HG03432 (cell line): ENCODE measurements around the gene SMAP1.

Source experiments
- ATAC-seq: cut with Tn5 transposase; IDR thresholded peaks from one replicate; pipeline ENCODE4 v1.9.1; 2021; ENCODE audit warnings: mild to moderate bottlenecking, moderate library complexity; ENCODE audit not compliant: unreplicated experiment

SMAP1 gene

DNA sequence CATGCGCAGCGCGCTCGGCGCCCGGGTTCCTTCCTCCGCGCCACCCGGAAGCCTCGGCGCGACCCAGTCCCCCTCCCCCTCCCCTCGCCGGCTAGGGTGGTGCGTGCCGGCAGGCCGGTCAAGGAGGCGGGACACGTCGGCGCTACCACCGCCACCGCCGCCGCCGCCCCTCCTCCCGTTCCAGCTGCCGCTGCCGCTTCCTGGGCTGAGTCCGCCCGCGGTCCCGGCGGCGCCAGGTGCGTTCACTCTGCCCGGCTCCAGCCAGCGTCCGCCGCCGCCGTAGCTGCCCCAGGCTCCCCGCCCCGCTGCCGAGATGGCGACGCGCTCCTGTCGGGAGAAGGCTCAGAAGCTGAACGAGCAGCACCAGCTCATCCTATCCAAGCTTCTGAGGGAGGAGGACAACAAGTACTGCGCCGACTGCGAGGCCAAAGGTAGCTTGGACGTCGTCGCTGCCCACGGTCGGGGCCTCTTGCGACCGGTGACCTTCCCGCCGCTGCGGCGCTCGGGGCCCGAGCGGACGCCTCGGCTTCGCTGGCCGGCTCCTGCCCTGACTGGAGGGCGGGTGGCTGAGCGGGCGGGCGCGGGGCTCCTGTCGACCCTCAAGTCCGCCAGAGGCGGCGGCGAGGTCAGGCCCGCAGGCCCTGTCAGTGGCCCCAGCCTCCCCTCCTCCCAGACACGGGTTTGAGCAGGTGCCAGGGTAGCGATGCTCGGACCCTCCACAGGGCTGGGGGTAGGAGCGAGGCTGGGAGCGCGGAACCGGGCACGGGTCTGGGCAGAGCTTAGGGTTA, at the start of gene SMAP1:
SMAP1 (plus strand) TSS at position 173 of the 788 bp plus-strand sequence; CDS start at position 314, 141 bp downstream.
- peak; percentile 95 for ATAC-seq

- no peak for ATAC-seq
Measured at GRCh38 chr6:70620746-70621145, 46.9 kb upstream of the SMAP1 start.

DNA sequence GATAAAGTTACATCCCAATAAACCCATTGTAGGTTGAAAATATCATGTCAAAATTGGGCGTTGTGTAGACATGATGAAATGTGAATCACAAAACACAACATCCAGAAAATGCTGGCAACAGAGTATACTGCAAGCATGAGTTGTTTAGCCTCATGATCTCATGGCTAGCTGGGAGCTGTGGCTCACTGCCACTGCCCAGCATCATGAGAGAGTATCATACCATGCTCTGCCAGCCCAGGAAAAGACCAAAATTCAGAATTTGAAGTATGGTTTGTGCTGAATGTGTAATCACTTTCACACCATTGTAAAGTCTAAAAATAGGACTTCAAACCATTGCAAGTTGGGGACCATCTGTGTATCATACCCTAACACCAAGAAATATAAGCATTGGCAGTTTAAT, 45.2 kb upstream of the SMAP1 start:
- ATAC-seq, result no peak

DNA sequence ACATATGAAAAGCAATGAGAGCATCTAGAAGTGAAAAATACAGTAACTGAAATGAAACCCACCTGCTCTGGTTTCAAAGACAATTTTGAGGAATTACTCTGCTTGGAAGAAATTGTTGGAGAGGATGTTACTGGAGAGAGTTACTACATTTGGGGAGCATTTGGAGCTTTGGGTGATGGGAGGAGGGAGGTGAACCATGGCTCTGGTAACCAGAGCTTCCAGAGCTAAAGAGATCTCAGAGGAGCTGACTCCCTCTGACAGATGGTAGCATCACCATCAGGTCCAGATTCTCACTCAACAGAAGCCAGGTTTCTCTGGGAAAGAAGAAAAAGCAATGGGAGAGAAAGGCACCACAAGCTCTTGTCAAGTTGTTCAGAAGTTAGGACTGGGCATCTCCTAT, 42.2 kb upstream of the SMAP1 start:
- no peak for ATAC-seq

DNA sequence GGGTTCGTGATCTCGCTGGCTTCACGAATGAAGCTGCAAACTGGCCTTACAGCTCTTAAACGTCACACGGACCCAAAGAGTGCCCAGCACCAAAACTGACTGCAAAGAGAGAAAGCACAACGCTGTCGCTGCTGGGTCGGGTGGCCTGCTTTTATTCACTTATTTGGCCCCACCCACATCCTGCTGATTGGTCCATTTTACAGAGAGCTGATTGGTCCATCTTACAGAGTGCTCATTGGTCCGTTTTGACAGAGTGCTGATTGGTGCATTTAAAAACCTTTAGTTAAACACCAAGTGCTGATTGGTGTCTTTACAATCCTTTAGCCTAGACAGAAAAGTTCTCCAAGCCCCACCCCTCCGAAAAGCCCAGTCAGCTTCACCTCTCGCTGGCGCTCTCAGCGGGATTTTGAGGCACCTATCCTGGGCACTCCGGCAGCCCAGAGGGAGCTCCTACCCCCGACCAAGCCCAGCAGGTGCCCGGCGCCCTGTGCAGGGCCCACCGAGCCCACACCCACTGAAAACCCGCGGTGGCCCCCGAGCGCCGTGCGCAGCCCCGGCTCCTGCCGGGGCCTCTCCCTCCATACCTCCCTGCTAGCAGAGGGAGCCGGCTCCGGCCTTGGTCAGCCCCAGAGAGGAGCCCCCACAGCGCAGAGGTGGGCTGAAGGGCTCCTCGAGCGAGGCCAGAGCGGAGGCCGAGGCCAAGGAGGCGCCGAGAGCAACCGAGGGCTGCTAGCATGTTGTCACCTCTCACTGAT, 40.0 kb upstream of the SMAP1 start:
- no peak for ATAC-seq

DNA sequence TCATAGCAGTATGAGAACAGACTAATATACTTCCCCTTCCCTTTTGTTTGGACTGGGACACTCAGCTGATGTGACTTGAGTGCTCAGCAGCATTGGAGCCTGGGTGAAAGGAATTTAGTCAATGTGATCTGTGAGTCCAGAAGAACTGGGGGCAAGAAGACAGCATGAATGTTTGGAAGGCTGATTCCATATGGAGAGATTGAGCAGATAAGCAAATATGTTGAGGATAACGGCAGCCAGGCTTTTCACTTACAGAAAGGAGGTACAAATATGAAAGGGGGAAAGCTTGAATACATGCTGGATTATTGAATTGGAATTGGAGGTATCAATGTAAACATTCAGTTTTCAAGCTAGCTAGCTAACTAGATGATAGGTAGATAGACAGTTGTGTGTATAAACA, 37.8 kb upstream of the SMAP1 start:
- ATAC-seq, result no peak

DNA sequence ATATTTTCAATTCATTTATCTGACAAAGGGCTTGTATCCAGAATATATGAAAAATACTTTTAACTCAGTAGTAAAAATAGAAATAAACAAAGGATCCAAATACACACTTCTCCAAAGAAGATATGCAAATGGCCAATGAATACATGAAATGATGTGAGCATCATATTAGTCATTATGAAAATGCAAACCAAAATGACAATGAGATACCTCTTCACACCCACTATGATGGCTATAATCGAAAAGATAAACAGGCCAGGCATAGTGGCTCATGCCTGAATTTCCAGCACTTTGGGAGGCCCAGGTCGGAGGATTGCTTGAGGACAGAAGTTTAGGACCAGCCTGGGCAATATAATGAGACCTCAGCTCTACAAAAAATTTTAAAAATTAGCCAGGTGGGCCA, 33.8 kb upstream of the SMAP1 start:
- no peak for ATAC-seq

GRCh38 chr6:70636596-70636995, 31.1 kb upstream of the SMAP1 start:
- no peak for ATAC-seq

- no peak for ATAC-seq
Measured at GRCh38 chr6:70638468-70638867, 29.2 kb upstream of the SMAP1 start.

GRCh38 chr6:70651326-70651905, 16.3 kb upstream of the SMAP1 start:
- ATAC-seq, result peak; percentile 84

DNA sequence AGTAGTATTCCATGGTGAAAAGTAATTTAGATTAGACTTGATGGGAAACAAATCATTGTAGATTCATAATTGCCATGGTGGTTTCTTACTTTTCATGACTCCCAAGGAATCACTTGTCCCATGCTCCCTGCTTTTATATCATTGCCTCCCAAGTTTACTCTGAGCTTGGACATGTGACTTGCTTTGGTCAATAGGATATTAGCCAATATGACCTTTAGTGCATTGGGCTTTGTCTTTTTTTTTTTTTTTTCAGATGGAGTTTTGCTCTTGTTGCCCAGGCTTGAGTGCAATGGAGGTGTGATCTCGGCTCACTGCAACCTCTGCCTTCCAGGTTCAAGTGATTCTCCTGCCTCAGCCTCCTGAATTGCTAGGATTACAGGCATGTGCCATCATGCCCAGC, 15.5 kb upstream of the SMAP1 start:
- no peak for ATAC-seq

DNA sequence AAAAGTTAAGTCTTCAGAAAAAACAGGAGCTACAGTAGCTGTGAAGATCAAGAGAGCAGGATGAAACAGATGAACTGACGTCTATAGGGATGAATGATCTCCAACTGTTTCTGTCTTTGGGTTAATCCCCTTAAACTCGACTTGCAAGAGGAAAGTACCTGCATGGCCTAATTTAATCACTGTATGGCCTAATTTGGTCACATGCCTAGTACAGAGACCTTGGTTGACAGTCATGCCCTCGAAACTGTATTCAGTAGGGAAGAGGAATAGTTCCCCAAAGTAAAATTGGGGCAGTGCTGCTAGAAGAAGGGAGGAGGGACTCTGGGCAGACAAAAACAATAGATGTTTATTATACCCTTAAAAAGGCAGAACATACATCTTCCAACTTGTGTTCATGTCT, 10.0 kb upstream of the SMAP1 start:
- ATAC-seq, result peak; percentile 78

DNA sequence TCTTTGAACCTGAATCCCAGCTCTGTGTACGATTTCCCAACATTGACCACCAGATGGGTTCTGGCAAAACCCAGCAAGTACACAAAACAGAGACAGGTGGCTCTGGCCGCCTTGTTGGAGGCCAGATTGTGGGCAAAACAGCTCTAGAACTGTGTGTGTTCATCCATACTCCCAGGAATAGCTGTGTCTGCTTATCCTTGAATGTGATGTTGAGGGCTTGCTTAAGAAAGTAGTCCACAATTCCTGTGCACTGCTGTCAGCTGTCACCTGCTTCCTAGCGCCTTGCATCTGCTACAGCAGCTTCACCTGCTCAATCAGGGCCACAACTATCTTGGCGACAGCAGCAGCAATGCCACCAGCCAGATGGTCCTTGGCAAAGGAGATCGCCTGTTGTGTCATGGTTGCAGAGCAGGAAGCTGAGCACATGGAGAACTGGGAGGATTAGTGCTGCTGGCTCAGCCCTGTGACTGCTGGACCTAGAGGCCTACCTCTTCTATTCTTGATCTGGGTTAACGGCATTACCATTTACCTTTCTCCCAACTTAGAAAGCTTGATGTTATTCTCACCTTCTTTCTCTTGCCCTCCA, 3.7 kb upstream of the SMAP1 start:
- no peak for ATAC-seq

GRCh38 chr6:70666706-70667105, 977 bp upstream of the SMAP1 start:
- ATAC-seq, result no peak

DNA sequence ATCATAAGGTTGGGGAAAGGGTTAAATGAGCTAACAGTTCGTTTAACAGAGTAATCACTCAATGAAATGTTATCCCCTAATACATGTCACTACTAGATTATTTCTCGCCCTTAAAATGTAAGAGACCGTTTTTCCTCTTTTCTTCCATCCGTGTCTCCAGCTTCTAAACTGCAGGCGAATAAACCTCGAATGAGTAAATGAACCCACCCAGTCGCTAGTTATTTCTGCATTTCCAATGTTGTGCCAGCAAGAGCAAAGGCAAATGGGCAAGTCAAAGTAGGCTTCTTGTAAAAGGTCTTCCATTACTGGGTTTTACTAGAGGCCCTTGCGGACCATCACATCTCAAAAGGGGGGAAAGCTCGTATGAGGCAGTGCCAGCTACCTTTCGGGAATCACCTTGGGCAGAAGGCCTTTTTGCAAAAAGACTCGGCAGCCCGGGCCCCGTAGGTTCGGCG, 400 bp upstream of the SMAP1 start:
- no peak for ATAC-seq

GRCh38 chr6:70668499-70668812, 773 bp downstream of the SMAP1 start:
- ATAC-seq, result no peak

DNA sequence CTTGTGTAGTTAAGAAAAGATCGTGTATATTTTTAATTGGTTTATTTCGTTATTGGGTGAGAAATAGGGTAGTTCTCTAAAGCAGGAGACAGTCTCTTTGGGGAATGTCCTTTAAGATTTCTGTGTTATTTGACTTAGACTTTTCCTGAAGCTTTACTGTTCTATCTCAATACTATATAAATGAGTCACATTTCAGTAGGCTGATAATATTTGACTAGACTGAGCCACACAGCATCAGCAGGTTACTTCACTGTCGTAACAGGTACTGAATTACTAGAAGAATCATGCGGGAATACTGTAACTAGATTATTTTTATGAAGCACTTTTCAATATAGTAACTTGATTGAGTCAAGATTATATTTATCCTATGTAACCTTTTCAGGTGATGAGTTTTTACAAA, 1.4 kb downstream of the SMAP1 start:
- ATAC-seq, result no peak

- ATAC-seq, result no peak
Measured at GRCh38 chr6:70672549-70672948, 4.9 kb downstream of the SMAP1 start.

DNA sequence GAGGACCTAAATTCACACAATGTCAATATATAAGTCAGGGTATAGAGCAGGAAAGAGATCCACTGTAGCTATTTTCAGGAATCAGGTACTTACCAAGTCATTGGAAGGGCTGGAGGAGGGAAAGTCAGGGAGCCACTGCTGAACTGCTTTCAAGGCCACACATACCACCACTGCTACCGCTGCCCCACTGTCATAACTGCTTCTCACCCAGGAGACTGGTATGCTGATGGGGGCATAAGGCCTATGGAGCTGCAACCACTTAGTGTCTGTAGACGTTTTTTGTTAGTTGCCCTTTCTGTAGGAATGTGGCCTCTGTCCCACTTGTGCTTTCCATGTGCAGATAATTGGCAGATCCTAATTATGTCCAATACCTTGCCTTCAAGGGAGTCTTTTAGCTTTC, 5.4 kb downstream of the SMAP1 start:
- no peak for ATAC-seq

- ATAC-seq, result no peak
Measured at GRCh38 chr6:70673601-70674000, 5.9 kb downstream of the SMAP1 start.

DNA sequence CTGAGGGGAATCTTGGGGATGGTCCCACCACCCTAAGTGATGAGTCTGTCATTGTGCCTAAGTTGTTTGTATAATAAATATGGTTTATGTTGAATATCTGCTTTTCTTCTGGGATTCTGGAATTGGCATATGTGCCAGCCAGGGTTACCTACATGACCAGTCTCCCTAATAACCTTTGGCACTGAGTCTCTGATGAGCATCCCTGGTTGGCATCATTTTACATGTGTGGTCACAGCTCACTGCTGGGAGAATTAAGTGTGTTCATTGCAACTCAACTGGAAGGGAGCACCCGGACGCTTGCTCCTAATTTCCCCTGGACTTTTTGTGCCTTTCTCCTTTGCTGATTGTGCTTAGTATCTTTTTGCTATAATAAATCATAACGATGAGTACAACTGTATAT, 8.1 kb downstream of the SMAP1 start:
- ATAC-seq, result no peak

DNA sequence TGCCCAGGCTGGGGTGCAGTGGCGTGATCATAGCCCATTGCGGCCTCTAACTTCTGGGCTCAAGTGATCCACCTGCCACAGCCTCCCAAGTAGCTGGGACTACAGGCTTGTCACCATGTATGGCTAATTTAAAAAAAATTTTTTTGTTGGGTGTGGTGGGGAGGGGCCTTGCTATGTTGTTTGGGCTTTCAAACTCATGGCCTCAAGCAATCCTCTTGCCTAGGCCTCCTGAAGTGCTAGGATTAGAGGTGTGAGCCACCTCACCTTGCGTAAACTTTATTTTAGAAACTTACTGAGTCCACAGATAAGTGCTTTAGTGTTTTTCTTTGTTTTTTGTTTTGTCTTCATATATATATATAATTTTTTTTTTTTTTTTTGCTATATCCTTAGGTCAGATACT, 9.1 kb downstream of the SMAP1 start:
- no peak for ATAC-seq
